Hepatocyte (in vitro differentiated cells): Measurements from ENCODE around the gene AUTS2.

Experiments
- EZH2 ChIP-seq: fragments of 200-600 bp; sonication (generic); IDR thresholded peaks from 2 replicates; pipeline ENCODE4 v1.6.1; 2016; ENCODE audit warnings: antibody characterized with exemption, mild to moderate bottlenecking, borderline replicate concordance
- EZH2phosphoT487 ChIP-seq: fragments of 200-600 bp; sonication (generic); IDR thresholded peaks from one replicate; pipeline ENCODE4 v1.6.1; 2018; ENCODE audit warnings: antibody characterized with exemption, mild to moderate bottlenecking, low read depth, moderate library complexity; ENCODE audit not compliant: unreplicated experiment, severe bottlenecking
- TF ChIP-seq, protein P1 (sequence below): fragments of 200-600 bp; sonication (generic); IDR thresholded peaks from 2 replicates; pipeline ENCODE4 v1.5.1; 2016; ENCODE audit warnings: antibody characterized with exemption, mild to moderate bottlenecking; ENCODE audit not compliant: poor library complexity

DNA sequence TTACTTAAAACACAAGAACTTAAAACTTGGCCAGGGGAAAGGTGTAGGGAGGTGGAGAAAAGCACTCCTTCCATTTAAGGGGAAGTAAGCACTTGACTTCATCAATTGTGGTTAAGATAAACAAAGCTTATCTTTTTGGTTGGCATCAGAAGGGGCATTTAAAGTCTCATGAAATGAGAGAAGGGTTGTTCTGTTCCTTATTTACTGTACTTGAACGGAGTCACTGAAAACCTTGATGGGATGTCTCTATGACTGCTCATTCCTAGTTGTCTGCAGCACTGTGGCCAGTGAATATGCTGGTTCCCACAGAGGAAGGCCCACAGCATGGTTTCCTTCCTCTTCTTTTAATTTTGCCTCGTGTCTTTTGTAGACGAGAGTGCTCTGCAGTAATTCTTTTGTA lies 229.3 kb downstream of the AUTS2 start:
- TF ChIP-seq EZH2 (no peak), EZH2phosphoT487 (no peak)
- TF ChIP-seq, protein P1, sequence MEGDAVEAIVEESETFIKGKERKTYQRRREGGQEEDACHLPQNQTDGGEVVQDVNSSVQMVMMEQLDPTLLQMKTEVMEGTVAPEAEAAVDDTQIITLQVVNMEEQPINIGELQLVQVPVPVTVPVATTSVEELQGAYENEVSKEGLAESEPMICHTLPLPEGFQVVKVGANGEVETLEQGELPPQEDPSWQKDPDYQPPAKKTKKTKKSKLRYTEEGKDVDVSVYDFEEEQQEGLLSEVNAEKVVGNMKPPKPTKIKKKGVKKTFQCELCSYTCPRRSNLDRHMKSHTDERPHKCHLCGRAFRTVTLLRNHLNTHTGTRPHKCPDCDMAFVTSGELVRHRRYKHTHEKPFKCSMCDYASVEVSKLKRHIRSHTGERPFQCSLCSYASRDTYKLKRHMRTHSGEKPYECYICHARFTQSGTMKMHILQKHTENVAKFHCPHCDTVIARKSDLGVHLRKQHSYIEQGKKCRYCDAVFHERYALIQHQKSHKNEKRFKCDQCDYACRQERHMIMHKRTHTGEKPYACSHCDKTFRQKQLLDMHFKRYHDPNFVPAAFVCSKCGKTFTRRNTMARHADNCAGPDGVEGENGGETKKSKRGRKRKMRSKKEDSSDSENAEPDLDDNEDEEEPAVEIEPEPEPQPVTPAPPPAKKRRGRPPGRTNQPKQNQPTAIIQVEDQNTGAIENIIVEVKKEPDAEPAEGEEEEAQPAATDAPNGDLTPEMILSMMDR: no peak
